SK-N-SH treated with all-trans-retinoic acid at 6 μM for 48 hours (cell line): ENCODE data around the gene DUSP23.

Experiments used
- CREB5 ChIP-seq: fragments of 250-450 bp; sonication (Bioruptor Pico); IDR thresholded peaks from 2 replicates; pipeline ENCODE4 v1.5.1; 2020; ENCODE audit warnings: low read depth, mild to moderate bottlenecking, moderate library complexity
- OSR1 ChIP-seq: fragments of 250-450 bp; sonication (Bioruptor Pico); IDR thresholded peaks from 2 replicates; pipeline ENCODE4 v1.8.0; 2022; ENCODE audit warnings: moderate library complexity, mild to moderate bottlenecking, inconsistent platforms
- PATZ1 ChIP-seq: fragments of 250-450 bp; sonication (Bioruptor Pico); IDR thresholded peaks from 2 replicates; pipeline ENCODE4 v1.8.0; 2020; ENCODE audit warnings: mild to moderate bottlenecking, moderate library complexity, borderline replicate concordance
- SNAI2 ChIP-seq: fragments of 250-450 bp; sonication (Bioruptor Pico); IDR thresholded peaks from 2 replicates; pipeline ENCODE4 v1.5.0; 2020; ENCODE audit warnings: mild to moderate bottlenecking, moderate library complexity
- TCF4 ChIP-seq: fragments of 250-450 bp; sonication (Bioruptor Pico); IDR thresholded peaks from 2 replicates; pipeline ENCODE4 v1.8.0; 2021; ENCODE audit warnings: mild to moderate bottlenecking, moderate library complexity, borderline replicate concordance
- TSHZ2 ChIP-seq: fragments of 250-450 bp; sonication (Bioruptor Pico); IDR thresholded peaks from 2 replicates; pipeline ENCODE4 v1.5.0; 2020; ENCODE audit warnings: mild to moderate bottlenecking, moderate library complexity
- ZFP3 ChIP-seq: fragments of 250-450 bp; sonication (Bioruptor Pico); IDR thresholded peaks from 2 replicates; pipeline ENCODE4 v1.5.0; 2020; ENCODE audit warnings: mild to moderate bottlenecking, moderate library complexity

GRCh38 chr1:159786966-159787365 lies 6.2 kb downstream of the DUSP23 start:
- no peak for TF ChIP-seq CREB5 (CRISPR knock-in tag)
- TF ChIP-seq OSR1: no peak
- no peak for TF ChIP-seq TCF4 (CRISPR knock-in tag)
- no peak for TF ChIP-seq PATZ1
- no peak for TF ChIP-seq SNAI2 (CRISPR knock-in tag)
- TF ChIP-seq ZFP3 (CRISPR knock-in tag): no peak
- no peak for TF ChIP-seq TSHZ2
